HFFc6 (cell line): Measurements from ENCODE around the gene CASKIN1. TPM values are rescaled to one million over a fixed set of nuclear protein-coding genes. Genes with fewer than 3 reads are reported as not detected.
"Not testable (repeated sequence)": the region's sequence is repeated elsewhere in the genome, so short reads cannot be mapped to it uniquely, and the experiment has no call there.

Experiments used
- DNase-seq: peaks from one replicate; pipeline ENCODE4 v3.0.0-alpha.2; 2018
- H3K27ac Mint-ChIP-seq: 2 replicates; pipeline ENCODE4 v1.8.0; 2020; ENCODE audit warnings: mild to moderate bottlenecking, mixed read lengths
- H3K27me3 Mint-ChIP-seq: 2 replicates; pipeline ENCODE4 v1.8.0; 2021; ENCODE audit warnings: mild to moderate bottlenecking, moderate library complexity, mixed read lengths; ENCODE audit not compliant: insufficient read depth
- H3K36me3 Mint-ChIP-seq: 2 replicates; pipeline ENCODE4 v1.8.0; 2021; ENCODE audit warnings: low read depth, mixed read lengths
- H3K4me1 Mint-ChIP-seq: 2 replicates; pipeline ENCODE4 v1.8.0; 2020; ENCODE audit warnings: low read depth, mixed read lengths
- H3K4me3 Mint-ChIP-seq: 2 replicates; pipeline ENCODE4 v1.8.0; 2020; ENCODE audit warnings: mild to moderate bottlenecking, moderate library complexity, mixed read lengths
- H3K9me3 Mint-ChIP-seq: 2 replicates; pipeline ENCODE4 v1.8.0; 2020; ENCODE audit warnings: mild to moderate bottlenecking, mixed read lengths
- CTCF ChIP-seq: fragments of 200-600 bp; sonication (generic); IDR thresholded peaks from 2 replicates; pipeline ENCODE4 v1.5.0; 2021; ENCODE audit warnings: antibody characterized with exemption, mild to moderate bottlenecking
- total RNA-seq, 6 experiments: library from RNA; stranded (reverse); fragmentation: NEBNext Ultra II Directional; extraction: Animal tissue kit (Norgen Biotek cat#: 25700); gene quantifications; 2 replicates in 1 of 6; 3 replicates in 5 of 6; pipeline ENCODE4 v1.2.3, GENCODE V29; 2021

CASKIN1 gene
- total RNA-seq, 6 experiments from 2014 or later: 0.06 to 0.56 (median 0.11) TPM

- no peak for DNase-seq
- Mint-ChIP-seq H3K36me3 (peaks cover 14% of the 10 kb centered on the region), H3K27ac (no peak overlapping the region), H3K4me3 (no peak overlapping the region), H3K27me3 (no peaks in the 10 kb centered on the region), H3K9me3 (no peaks in the 10 kb centered on the region), H3K4me1 (no peaks in the 10 kb centered on the region)
- TF ChIP-seq CTCF: no peak; the same call in 1 of the 2 replicates
Measured at GRCh38 chr16:2243031-2243528, 46.7 kb upstream of the CASKIN1 start.

GRCh38 chr16:2242598-2242997 is 46.2 kb upstream of the CASKIN1 start:
- DNase-seq: no peak
- Mint-ChIP-seq H3K9me3 (no peaks in the 10 kb centered on the region), H3K27me3 (no peaks in the 10 kb centered on the region), H3K36me3 (peaks cover 14% of the 10 kb centered on the region), H3K4me3 (no peak overlapping the region), H3K4me1 (no peaks in the 10 kb centered on the region), H3K27ac (no peak overlapping the region)
- TF ChIP-seq CTCF: no peak

- DNase-seq, H3K4me3 Mint-ChIP-seq, H3K36me3 Mint-ChIP-seq, H3K27me3 Mint-ChIP-seq, H3K9me3 Mint-ChIP-seq, H3K4me1 Mint-ChIP-seq, H3K27ac Mint-ChIP-seq: not testable (repeated sequence)
Measured at GRCh38 chr16:2240331-2240730, 43.9 kb upstream of the CASKIN1 start.

- Mint-ChIP-seq H3K36me3 (peaks cover 9% of the 10 kb centered on the region), H3K4me3 (no peak overlapping the region), H3K27me3 (no peaks in the 10 kb centered on the region), H3K27ac (no peak overlapping the region), H3K9me3 (no peaks in the 10 kb centered on the region), H3K4me1 (no peaks in the 10 kb centered on the region)
- no peak for DNase-seq
- no peak for TF ChIP-seq CTCF
Measured at GRCh38 chr16:2238838-2239675, 42.7 kb upstream of the CASKIN1 start.

GRCh38 chr16:2238150-2238837 is 41.9 kb upstream of the CASKIN1 start:
- Mint-ChIP-seq H3K9me3 (no peaks in the 10 kb centered on the region), H3K4me1 (no peaks in the 10 kb centered on the region), H3K36me3 (peaks cover 9% of the 10 kb centered on the region), H3K27me3 (no peaks in the 10 kb centered on the region; the same call in 1 of the 2 replicates), H3K27ac (no peak overlapping the region), H3K4me3 (no peak overlapping the region)
- TF ChIP-seq CTCF: no peak
- no peak for DNase-seq
